AG04450 (cell line): ENCODE data around the gene SCO2. TPM values are rescaled to one million over a fixed set of nuclear protein-coding genes. Genes with fewer than 3 reads are reported as not detected.
A peak's percentile ranks its signal among the peaks of the same experiment; 100 is the strongest.

ENCODE experiments used
- CTCF ChIA-PET: fragments of 300-600, 350-600 bp; formaldehyde crosslinking; extraction: SDS; loops from one replicate; lab custom pipeline; 2022; ENCODE audit warnings: antibody characterized with exemption, inconsistent platforms; lab: Charles Lee
- POLR2A ChIA-PET: fragments of 350-600 bp; formaldehyde crosslinking; extraction: SDS; loops from one replicate; lab custom pipeline; 2021; ENCODE audit warnings: antibody characterized with exemption, inconsistent platforms; lab: Yijun Ruan, JAX
- DNase-seq: peaks from one replicate; pipeline ENCODE4 v3.0.0-alpha.2; 2011; ENCODE audit warnings: low read depth, low spot score
- H3K27ac ChIP-seq: one replicate; pipeline ENCODE4 v1.5.1; 2012; ENCODE audit warnings: low read depth, low read length, control low read depth
- H3K27me3 ChIP-seq: one replicate; pipeline ENCODE4 v1.6.0; 2012; ENCODE audit warnings: low read length; ENCODE audit not compliant: control insufficient read depth, insufficient read depth
- H3K4me3 ChIP-seq: 2 replicates; pipeline ENCODE4 v1.5.1; 2011; ENCODE audit warnings: mild to moderate bottlenecking, low read depth, low read length, control low read depth
- H3K9me3 ChIP-seq: 2 replicates; pipeline ENCODE4 v1.5.1; 2012; ENCODE audit warnings: low read length; ENCODE audit not compliant: control insufficient read depth, insufficient read depth
- CTCF ChIP-seq: IDR thresholded peaks from 2 replicates; pipeline ENCODE4 v1.5.1; 2011; ENCODE audit warnings: low read depth, low read length, control low read depth, inconsistent platforms
- polyA plus RNA-seq: library from polyadenylated mRNA; depleted of rRNA; stranded (reverse); fragments of >200 nt; gene quantifications from 2 replicates; pipeline ENCODE4 v1.2.3, GENCODE V29; 2011

The SCO2 gene
- polyA plus RNA-seq, 1 experiment, result 0.15 TPM

- no peak overlapping the region for H3K27ac ChIP-seq
- H3K27me3 ChIP-seq, result peaks cover 5% of the 10 kb centered on the region
- peak overlapping the region; percentile 48 for H3K4me3 ChIP-seq
- ChIA-PET POLR2A (no interaction called here), CTCF (interaction anchor here (1.1 kb wide), 1 partner anchor 34 kb away, joined by 3 read pairs; the partner anchor contains the start of gene SYCE3)
- H3K9me3 ChIP-seq, result peaks cover 11% of the 10 kb centered on the region; the same call in 1 of the 2 replicates
- no peak for DNase-seq
- no peak for TF ChIP-seq CTCF
These were observed 4.1 kb upstream of the SCO2 start for GRCh38 chr22:50529416-50529896.

- POLR2A ChIA-PET, result no interaction called here
These were observed 3.5 kb upstream of the SCO2 start for GRCh38 chr22:50528682-50529415.

GRCh38 chr22:50527921-50528681 is 2.7 kb upstream of the SCO2 start:
- Histone ChIP-seq H3K9me3 (peaks cover 11% of the 10 kb centered on the region; the same call in 1 of the 2 replicates), H3K27ac (no peak overlapping the region), H3K27me3 (peaks cover 5% of the 10 kb centered on the region), H3K4me3 (no peak overlapping the region)
- DNase-seq, result no peak
- ChIA-PET CTCF (interaction anchor here (0.5 to 0.7 kb wide), 2 partner anchors 8 to 25 kb away, joined by 5 read pairs; no protein-coding TSS in a partner anchor), POLR2A (no interaction called here)
- TF ChIP-seq CTCF, result no peak

More at GRCh38 chr22:50528682-50529415, 3.5 kb upstream of the SCO2 start:
- DNase-seq, result no peak
- TF ChIP-seq CTCF, result no peak
- CTCF ChIA-PET, result no interaction called here
- Histone ChIP-seq H3K27ac (no peak overlapping the region), H3K9me3 (peaks cover 11% of the 10 kb centered on the region; the same call in 1 of the 2 replicates), H3K27me3 (peaks cover 5% of the 10 kb centered on the region), H3K4me3 (no peak overlapping the region)

- no peak for TF ChIP-seq CTCF
- ChIA-PET POLR2A (interaction anchor here (0.6 kb wide), 1 partner anchor 11 kb away, joined by 5 read pairs; no protein-coding TSS in a partner anchor), CTCF (interaction anchor here (0.5 to 0.7 kb wide), 2 partner anchors 9 to 24 kb away, joined by 5 read pairs; no protein-coding TSS in a partner anchor)
- H3K27me3 ChIP-seq, result peaks cover 5% of the 10 kb centered on the region
- no peak for DNase-seq
- H3K4me3 ChIP-seq, result peak overlapping the region; percentile 81
- H3K27ac ChIP-seq, result peak overlapping the region; percentile 57
- H3K9me3 ChIP-seq, result peaks cover 11% of the 10 kb centered on the region; the same call in 1 of the 2 replicates
These were observed 1.7 kb upstream of the SCO2 start for GRCh38 chr22:50526834-50527801.
